HEK293 (cell line): ENCODE results near the gene HAND1.
A peak's percentile ranks its signal among the peaks of the same experiment; 100 is the strongest.

Source experiments
- CTCF ChIA-PET: fragments of 350-600 bp; formaldehyde crosslinking; extraction: SDS; loops from one replicate; lab custom pipeline; 2021; ENCODE audit warnings: antibody characterized with exemption; lab: Yijun Ruan, JAX
- POLR2A ChIA-PET: fragments of 300-600 bp; formaldehyde crosslinking; extraction: SDS; loops from one replicate; lab custom pipeline; 2020; ENCODE audit warnings: antibody characterized with exemption, inconsistent platforms; lab: Yijun Ruan, JAX
- H3K27ac ChIP-seq: fragments of 200-500 bp; sonication (Bioruptor generic); 2 replicates; pipeline ENCODE4 v1.5.1; 2014; ENCODE audit warnings: low read depth, low read length, control low read depth, inconsistent platforms; ENCODE audit errors: extremely low read depth
- H3K36me3 ChIP-seq, 2 experiments: fragments of 200-500 bp in 1 of 2; sonication (Bioruptor generic) in 1 of 2; 1 replicate in 1 of 2; 2 replicates in 1 of 2; pipeline ENCODE4 v1.5.1; 2014 to 2017; ENCODE audit warnings: inconsistent platforms in 2 of 2, low read length in 2 of 2; ENCODE audit not compliant: control insufficient read depth in 2 of 2, insufficient read depth in 1 of 2
- H3K4me1 ChIP-seq: fragments of 200-500 bp; sonication (Bioruptor generic); 2 replicates; pipeline ENCODE4 v1.5.1; 2014; ENCODE audit warnings: mild to moderate bottlenecking, low read length, inconsistent platforms; ENCODE audit not compliant: control insufficient read depth, insufficient read depth
- H3K4me3 ChIP-seq: 2 replicates; pipeline ENCODE4 v1.5.1; 2011; ENCODE audit warnings: low read depth, mild to moderate bottlenecking, control low read depth, low read length, moderate library complexity
- H3K9me3 ChIP-seq: fragments of 200-500 bp; sonication (Bioruptor generic); 2 replicates; pipeline ENCODE4 v1.5.1; 2014; ENCODE audit warnings: low read depth, low read length, inconsistent platforms; ENCODE audit not compliant: control insufficient read depth, insufficient read depth
- BCL11B ChIP-seq: fragments of 450-650 bp; formaldehyde crosslinking; IDR thresholded peaks from 2 replicates; pipeline ENCODE4 v1.5.1; 2016; ENCODE audit warnings: low read depth, missing biosample characterization, missing genetic modification characterization
- GLI4 ChIP-seq: fragments of 450-650 bp; formaldehyde crosslinking; IDR thresholded peaks from 2 replicates; pipeline ENCODE4 v1.5.1; 2016; ENCODE audit warnings: missing biosample characterization, missing genetic modification characterization
- OVOL3 ChIP-seq: fragments of 450-650 bp; formaldehyde crosslinking; IDR thresholded peaks from 2 replicates; pipeline ENCODE4 v1.5.1; 2016; ENCODE audit warnings: missing biosample characterization, missing genetic modification characterization
- WT1 ChIP-seq: fragments of 450-650 bp; formaldehyde crosslinking; IDR thresholded peaks from 2 replicates; pipeline ENCODE4 v1.5.1; 2016; ENCODE audit warnings: missing biosample characterization, missing genetic modification characterization
- ZIC2 ChIP-seq: fragments of 450-650 bp; formaldehyde crosslinking; IDR thresholded peaks from 2 replicates; pipeline ENCODE4 v1.5.1; 2016; ENCODE audit warnings: missing biosample characterization, missing genetic modification characterization
- ZNF114 ChIP-seq: fragments of 450-650 bp; formaldehyde crosslinking; IDR thresholded peaks from 2 replicates; pipeline ENCODE4 v1.5.0; 2017; ENCODE audit warnings: missing biosample characterization, missing genetic modification characterization
- ZNF169 ChIP-seq: fragments of 450-650 bp; formaldehyde crosslinking; IDR thresholded peaks from 2 replicates; pipeline ENCODE4 v1.5.1; 2016; ENCODE audit warnings: missing biosample characterization, missing genetic modification characterization
- ZNF211 ChIP-seq: fragments of 450-650 bp; formaldehyde crosslinking; IDR thresholded peaks from 2 replicates; pipeline ENCODE4 v1.5.1; 2016; ENCODE audit warnings: low read depth, missing biosample characterization, missing genetic modification characterization
- ZNF23 ChIP-seq: fragments of 450-650 bp; formaldehyde crosslinking; IDR thresholded peaks from 2 replicates; pipeline ENCODE4 v1.5.1; 2016; ENCODE audit warnings: missing biosample characterization, missing genetic modification characterization, borderline replicate concordance
- ZNF302 ChIP-seq: fragments of 450-650 bp; formaldehyde crosslinking; IDR thresholded peaks from 2 replicates; pipeline ENCODE4 v1.5.1; 2016; ENCODE audit warnings: missing biosample characterization, missing genetic modification characterization, low read depth
- ZNF341 ChIP-seq: fragments of 450-650 bp; formaldehyde crosslinking; IDR thresholded peaks from 2 replicates; pipeline ENCODE4; 2016; ENCODE audit warnings: low read depth, missing biosample characterization, missing genetic modification characterization
- ZNF423 ChIP-seq: fragments of 450-650 bp; formaldehyde crosslinking; IDR thresholded peaks from 2 replicates; pipeline ENCODE4 v1.5.1; 2016; ENCODE audit warnings: missing biosample characterization, missing genetic modification characterization
- ZNF426 ChIP-seq: fragments of 450-650 bp; formaldehyde crosslinking; IDR thresholded peaks from 2 replicates; pipeline ENCODE4 v1.5.1; 2017; ENCODE audit warnings: missing biosample characterization, missing genetic modification characterization, mild to moderate bottlenecking, inconsistent platforms, moderate library complexity
- ZNF48 ChIP-seq: fragments of 450-650 bp; formaldehyde crosslinking; IDR thresholded peaks from 2 replicates; pipeline ENCODE4 v1.5.1; 2016; ENCODE audit warnings: missing biosample characterization, missing genetic modification characterization
- ZNF555 ChIP-seq: fragments of 450-650 bp; formaldehyde crosslinking; conservative IDR thresholded peaks from 2 replicates; pipeline ENCODE4 v1.5.1; 2017; ENCODE audit warnings: missing biosample characterization, mild to moderate bottlenecking, missing genetic modification characterization, inconsistent platforms
- ZNF585B ChIP-seq: fragments of 450-650 bp; formaldehyde crosslinking; IDR thresholded peaks from 2 replicates; pipeline ENCODE4 v1.5.1; 2016; ENCODE audit warnings: missing biosample characterization, missing genetic modification characterization
- ZNF629 ChIP-seq: fragments of 450-650 bp; formaldehyde crosslinking; IDR thresholded peaks from 2 replicates; pipeline ENCODE4 v1.5.1; 2017; ENCODE audit warnings: missing biosample characterization, missing genetic modification characterization
- ZNF792 ChIP-seq: fragments of 450-650 bp; formaldehyde crosslinking; IDR thresholded peaks from 2 replicates; pipeline ENCODE4 v1.5.1; 2016; ENCODE audit warnings: missing biosample characterization, missing genetic modification characterization
- ZNF830 ChIP-seq: fragments of 450-650 bp; IDR thresholded peaks from 2 replicates; pipeline ENCODE4 v1.5.0; 2018; ENCODE audit warnings: missing biosample characterization, missing genetic modification characterization, low read depth, mild to moderate bottlenecking, moderate library complexity
- ZNF843 ChIP-seq: fragments of 450-650 bp; formaldehyde crosslinking; IDR thresholded peaks from 2 replicates; pipeline ENCODE4 v1.5.1; 2016; ENCODE audit warnings: missing biosample characterization, missing genetic modification characterization
- ZSCAN5A ChIP-seq: fragments of 450-650 bp; formaldehyde crosslinking; IDR thresholded peaks from 2 replicates; pipeline ENCODE4 v1.5.1; 2016; ENCODE audit warnings: missing biosample characterization, missing genetic modification characterization
- TF ChIP-seq, protein P1 (sequence below): fragments of 450-650 bp; formaldehyde crosslinking; conservative IDR thresholded peaks from 2 replicates; pipeline ENCODE4 v1.5.1; 2016; ENCODE audit warnings: low read depth, missing biosample characterization, missing genetic modification characterization
- TF ChIP-seq, protein P2 (sequence below): fragments of 450-650 bp; formaldehyde crosslinking; IDR thresholded peaks from 2 replicates; pipeline ENCODE4 v1.5.1; 2017; ENCODE audit warnings: missing biosample characterization, missing genetic modification characterization
- TF ChIP-seq, protein P3 (sequence below): fragments of 450-650 bp; formaldehyde crosslinking; IDR thresholded peaks from 2 replicates; pipeline ENCODE4 v1.5.1; 2017; ENCODE audit warnings: missing biosample characterization, missing genetic modification characterization

HAND1 gene

GRCh38 chr5:154483654-154484392, 5.8 kb upstream of the HAND1 start:
- H3K4me3 ChIP-seq = no peak overlapping the region
- H3K27ac ChIP-seq = no peak overlapping the region; the same call in 1 of the 2 replicates
- peak; percentile 48; the same call in 1 of the 2 replicates for TF ChIP-seq WT1
- TF ChIP-seq, protein P1, sequence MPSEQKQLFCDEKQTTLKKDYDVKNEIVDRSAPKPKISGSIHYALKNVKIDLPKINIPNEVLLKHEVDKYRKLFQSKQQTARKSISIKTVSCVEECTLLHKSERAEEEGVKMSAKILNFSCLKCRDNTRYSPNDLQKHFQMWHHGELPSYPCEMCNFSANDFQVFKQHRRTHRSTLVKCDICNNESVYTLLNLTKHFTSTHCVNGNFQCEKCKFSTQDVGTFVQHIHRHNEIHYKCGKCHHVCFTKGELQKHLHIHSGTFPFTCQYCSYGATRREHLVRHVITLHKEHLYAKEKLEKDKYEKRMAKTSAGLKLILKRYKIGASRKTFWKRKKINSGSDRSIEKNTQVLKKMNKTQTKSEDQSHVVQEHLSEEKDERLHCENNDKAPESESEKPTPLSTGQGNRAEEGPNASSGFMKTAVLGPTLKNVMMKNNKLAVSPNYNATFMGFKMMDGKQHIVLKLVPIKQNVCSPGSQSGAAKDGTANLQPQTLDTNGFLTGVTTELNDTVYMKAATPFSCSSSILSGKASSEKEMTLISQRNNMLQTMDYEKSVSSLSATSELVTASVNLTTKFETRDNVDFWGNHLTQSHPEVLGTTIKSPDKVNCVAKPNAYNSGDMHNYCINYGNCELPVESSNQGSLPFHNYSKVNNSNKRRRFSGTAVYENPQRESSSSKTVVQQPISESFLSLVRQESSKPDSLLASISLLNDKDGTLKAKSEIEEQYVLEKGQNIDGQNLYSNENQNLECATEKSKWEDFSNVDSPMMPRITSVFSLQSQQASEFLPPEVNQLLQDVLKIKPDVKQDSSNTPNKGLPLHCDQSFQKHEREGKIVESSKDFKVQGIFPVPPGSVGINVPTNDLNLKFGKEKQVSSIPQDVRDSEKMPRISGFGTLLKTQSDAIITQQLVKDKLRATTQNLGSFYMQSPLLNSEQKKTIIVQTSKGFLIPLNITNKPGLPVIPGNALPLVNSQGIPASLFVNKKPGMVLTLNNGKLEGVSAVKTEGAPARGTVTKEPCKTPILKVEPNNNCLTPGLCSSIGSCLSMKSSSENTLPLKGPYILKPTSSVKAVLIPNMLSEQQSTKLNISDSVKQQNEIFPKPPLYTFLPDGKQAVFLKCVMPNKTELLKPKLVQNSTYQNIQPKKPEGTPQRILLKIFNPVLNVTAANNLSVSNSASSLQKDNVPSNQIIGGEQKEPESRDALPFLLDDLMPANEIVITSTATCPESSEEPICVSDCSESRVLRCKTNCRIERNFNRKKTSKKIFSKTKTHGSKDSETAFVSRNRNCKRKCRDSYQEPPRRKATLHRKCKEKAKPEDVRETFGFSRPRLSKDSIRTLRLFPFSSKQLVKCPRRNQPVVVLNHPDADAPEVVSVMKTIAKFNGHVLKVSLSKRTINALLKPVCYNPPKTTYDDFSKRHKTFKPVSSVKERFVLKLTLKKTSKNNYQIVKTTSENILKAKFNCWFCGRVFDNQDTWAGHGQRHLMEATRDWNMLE (tag by site-specific recombination) = no peak
- no peak for TF ChIP-seq OVOL3 (tag by site-specific recombination)
- no peak for TF ChIP-seq ZNF555 (tag by site-specific recombination)
- TF ChIP-seq ZNF341 (tag by site-specific recombination) = no peak
- TF ChIP-seq BCL11B (tag by site-specific recombination) = no peak
- TF ChIP-seq ZNF423 (tag by site-specific recombination) = 0 out of 2 replicates have a peak, but pooled peaks have one; percentile 19
- TF ChIP-seq ZNF23 (tag by site-specific recombination) = no peak
- TF ChIP-seq ZNF302 (tag by site-specific recombination) = no peak
- no peak for TF ChIP-seq ZNF114 (tag by site-specific recombination)
- no peak for TF ChIP-seq ZNF211 (tag by site-specific recombination)
- no peak for TF ChIP-seq ZNF843
- TF ChIP-seq ZNF585B (tag by site-specific recombination) = no peak
- no peak for TF ChIP-seq ZNF792 (tag by site-specific recombination)
- no peak for TF ChIP-seq ZNF629 (tag by site-specific recombination)
- TF ChIP-seq ZNF426 (tag by site-specific recombination) = no peak
- H3K4me1 ChIP-seq = peaks cover 20% of the 10 kb centered on the region
- CTCF ChIA-PET = interaction anchor here (1.0 to 1.3 kb wide), 2 partner anchors 15 to 17 kb away, joined by 3 to 6 read pairs; no protein-coding TSS in a partner anchor
- no peaks in the 10 kb centered on the region for H3K36me3 ChIP-seq
- POLR2A ChIA-PET = no interaction called here
- no peaks in the 10 kb centered on the region for H3K9me3 ChIP-seq

DNA sequence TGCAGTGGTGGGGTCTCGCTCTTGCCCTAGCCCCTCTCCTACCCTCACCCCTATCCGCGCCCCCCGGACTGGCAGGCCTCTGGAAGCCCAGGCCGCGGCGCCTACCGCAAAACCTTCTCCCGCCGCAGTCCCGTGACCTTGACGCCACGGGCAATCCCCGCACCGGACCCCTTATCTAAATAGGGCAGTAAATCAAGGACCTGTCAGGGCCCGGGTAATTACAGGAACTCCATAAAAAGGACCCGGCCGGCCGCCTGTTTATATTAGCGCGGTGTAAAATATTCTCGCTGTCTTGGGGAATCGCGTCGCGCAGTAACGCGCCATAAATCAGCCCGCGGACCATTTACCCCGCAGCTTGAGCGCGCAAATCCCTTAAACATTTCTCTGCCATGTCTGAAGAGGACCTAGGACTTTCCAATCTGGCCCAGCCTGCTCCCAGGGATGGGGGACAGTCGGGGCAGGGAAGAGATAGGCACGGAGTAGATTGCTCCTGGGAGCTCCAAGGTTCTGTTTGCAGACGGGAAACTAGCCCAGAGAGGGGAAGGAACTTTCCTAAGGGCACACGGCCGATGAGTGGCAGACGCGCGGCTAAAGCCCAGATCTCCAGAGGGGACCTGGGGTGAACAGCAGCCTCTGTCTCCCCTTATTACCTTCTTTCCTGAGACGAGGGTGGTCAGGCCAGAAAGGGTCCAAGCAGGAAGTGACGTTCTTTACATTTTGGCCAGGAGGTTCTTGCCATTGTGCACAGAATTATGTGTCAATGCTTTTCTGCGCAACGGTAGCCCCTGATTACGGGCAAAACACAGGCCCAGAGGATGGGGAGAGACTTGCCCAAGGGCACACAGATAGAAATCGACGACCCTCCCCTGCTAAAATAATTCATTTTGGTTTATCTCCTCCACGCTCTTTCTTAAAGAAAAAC, 4.8 kb upstream of the HAND1 start:
- no peaks in the 10 kb centered on the region for H3K36me3 ChIP-seq
- no peak overlapping the region; the same call in 1 of the 2 replicates for H3K27ac ChIP-seq
- ChIA-PET POLR2A (no interaction called here), CTCF (interaction anchor here (1.0 to 2.0 kb wide), 3 partner anchors 14 to 38 kb away, joined by 3 to 6 read pairs (median 6); no protein-coding TSS in a partner anchor)
- peaks cover 19% of the 10 kb centered on the region for H3K4me1 ChIP-seq
- no peaks in the 10 kb centered on the region for H3K9me3 ChIP-seq
- no peak overlapping the region for H3K4me3 ChIP-seq
- TF ChIP-seq, protein P2, sequence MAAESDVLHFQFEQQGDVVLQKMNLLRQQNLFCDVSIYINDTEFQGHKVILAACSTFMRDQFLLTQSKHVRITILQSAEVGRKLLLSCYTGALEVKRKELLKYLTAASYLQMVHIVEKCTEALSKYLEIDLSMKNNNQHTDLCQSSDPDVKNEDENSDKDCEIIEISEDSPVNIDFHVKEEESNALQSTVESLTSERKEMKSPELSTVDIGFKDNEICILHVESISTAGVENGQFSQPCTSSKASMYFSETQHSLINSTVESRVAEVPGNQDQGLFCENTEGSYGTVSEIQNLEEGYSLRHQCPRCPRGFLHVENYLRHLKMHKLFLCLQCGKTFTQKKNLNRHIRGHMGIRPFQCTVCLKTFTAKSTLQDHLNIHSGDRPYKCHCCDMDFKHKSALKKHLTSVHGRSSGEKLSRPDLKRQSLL (tag by site-specific recombination) = no peak
- no peak for TF ChIP-seq ZSCAN5A (tag by site-specific recombination)
- TF ChIP-seq ZNF48 (tag by site-specific recombination) = no peak
- no peak for TF ChIP-seq GLI4 (tag by site-specific recombination)
- TF ChIP-seq, protein P3, sequence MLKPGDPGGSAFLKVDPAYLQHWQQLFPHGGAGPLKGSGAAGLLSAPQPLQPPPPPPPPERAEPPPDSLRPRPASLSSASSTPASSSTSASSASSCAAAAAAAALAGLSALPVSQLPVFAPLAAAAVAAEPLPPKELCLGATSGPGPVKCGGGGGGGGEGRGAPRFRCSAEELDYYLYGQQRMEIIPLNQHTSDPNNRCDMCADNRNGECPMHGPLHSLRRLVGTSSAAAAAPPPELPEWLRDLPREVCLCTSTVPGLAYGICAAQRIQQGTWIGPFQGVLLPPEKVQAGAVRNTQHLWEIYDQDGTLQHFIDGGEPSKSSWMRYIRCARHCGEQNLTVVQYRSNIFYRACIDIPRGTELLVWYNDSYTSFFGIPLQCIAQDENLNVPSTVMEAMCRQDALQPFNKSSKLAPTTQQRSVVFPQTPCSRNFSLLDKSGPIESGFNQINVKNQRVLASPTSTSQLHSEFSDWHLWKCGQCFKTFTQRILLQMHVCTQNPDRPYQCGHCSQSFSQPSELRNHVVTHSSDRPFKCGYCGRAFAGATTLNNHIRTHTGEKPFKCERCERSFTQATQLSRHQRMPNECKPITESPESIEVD (tag by site-specific recombination) = no peak
- peak; percentile 37; the same call in 1 of the 2 replicates for TF ChIP-seq WT1
- no peak for TF ChIP-seq ZIC2 (tag by site-specific recombination)
- no peak for TF ChIP-seq ZNF830
- no peak for TF ChIP-seq ZNF169 (tag by site-specific recombination)
